Measurements from ENCODE around the gene TPX2. TPM values are rescaled to one million over a fixed set of nuclear protein-coding genes. Genes with fewer than 3 reads are reported as not detected.

TPX2 gene
- total and polyA plus RNA-seq, 2 of the 8 experiments (the other 6 are each of a cell fraction or from before 2014, with no cell fraction given): 43.6 to 125 TPM

GRCh38 chr20:31718952-31719643 is 20.0 kb upstream of the TPX2 start (continued):
- TF ChIP-seq FOSL1 (IDR thresholded peaks at IDR 0.05; ENCODE audit: insufficient read depth, low read depth, low read length) (no peak), CHD1 (IDR thresholded peaks at IDR 0.05; ENCODE audit: low read depth, low read length) (no peak)
